Smooth muscle cell (in vitro differentiated cells): ENCODE measurements around the gene VEGFA. TPM values are rescaled to one million over a fixed set of nuclear protein-coding genes. Genes with fewer than 3 reads are reported as not detected.

Experiments used
- DNase-seq: peaks from one replicate; lab custom pipeline; 2025; ENCODE audit not compliant: unreplicated experiment; lab: John Stamatoyannopoulos, UW
- H2AFZ ChIP-seq: fragments of 200-600 bp; sonication (generic); 2 replicates; pipeline ENCODE4 v1.6.0; 2016; ENCODE audit warnings: antibody characterized with exemption, low read depth, mild to moderate bottlenecking
- H3F3A ChIP-seq: fragments of 200-600 bp; sonication (generic); 2 replicates; pipeline ENCODE4 v1.6.0; 2017; ENCODE audit warnings: antibody characterized with exemption, low read depth
- H3K27ac ChIP-seq: fragments of 200-600 bp; sonication (generic); 2 replicates; pipeline ENCODE4 v1.5.1; 2016; ENCODE audit warnings: low read depth, mild to moderate bottlenecking
- H3K27me3 ChIP-seq: fragments of 200-600 bp; sonication (generic); 2 replicates; pipeline ENCODE4 v1.6.1; 2016; ENCODE audit warnings: low read depth, mild to moderate bottlenecking
- H3K36me3 ChIP-seq: fragments of 200-600 bp; sonication (generic); 2 replicates; pipeline ENCODE4 v1.5.1; 2016; ENCODE audit warnings: low read depth
- H3K4me1 ChIP-seq: fragments of 200-600 bp; sonication (generic); 2 replicates; pipeline ENCODE4 v1.5.1; 2016; ENCODE audit warnings: low read depth
- H3K4me2 ChIP-seq: fragments of 200-600 bp; sonication (generic); 2 replicates; pipeline ENCODE4 v1.6.0; 2016; ENCODE audit warnings: mild to moderate bottlenecking
- H3K4me3 ChIP-seq: fragments of 200-600 bp; sonication (generic); 2 replicates; pipeline ENCODE4 v1.5.1; 2016; ENCODE audit warnings: mild to moderate bottlenecking
- H3K79me2 ChIP-seq: fragments of 200-600 bp; sonication (generic); 2 replicates; pipeline ENCODE4 v1.6.0; 2016; ENCODE audit warnings: low read depth, mild to moderate bottlenecking
- H3K9ac ChIP-seq: fragments of 200-600 bp; sonication (generic); 2 replicates; pipeline ENCODE4 v1.6.0; 2016; ENCODE audit warnings: low read depth
- H3K9me3 ChIP-seq: fragments of 200-600 bp; sonication (generic); replicated peaks from 2 replicates; pipeline ENCODE4 v1.5.1; 2016; ENCODE audit warnings: low read depth
- H4K20me1 ChIP-seq: fragments of 200-600 bp; sonication (generic); 2 replicates; pipeline ENCODE4 v1.6.0; 2016; ENCODE audit warnings: low read depth
- CTCF ChIP-seq: fragments of 200-600 bp; sonication (generic); IDR thresholded peaks from 2 replicates; pipeline ENCODE4 v1.5.1; 2017; ENCODE audit warnings: borderline replicate concordance, mild to moderate bottlenecking, antibody characterized with exemption; ENCODE audit not compliant: insufficient read depth, poor library complexity, severe bottlenecking
- WGBS: methylation state at CpG from one replicate; pipeline ENCODE4 v1.1.7; 2016; ENCODE audit warnings: low lambda C conversion rate; 5-methylcytosine and 5-hydroxymethylcytosine counted together
- polyA plus RNA-seq: library from polyadenylated mRNA; unstranded; fragments of >200 nt; fragmentation: Nextera tagmentation; extraction: Ambion mirVana; gene quantifications from 2 replicates; pipeline ENCODE4 v1.2.1, GENCODE V29; 2016
- total RNA-seq: library from RNA; depleted of rRNA; stranded (reverse); fragments of >200 nt; gene quantifications from 2 replicates; pipeline ENCODE4 v1.2.3, GENCODE V29; 2014

VEGFA gene
- total and polyA plus RNA-seq, 2 experiments from 2014 or later, result 116 to 136 TPM

GRCh38 chr6:43819958-43820357, 49.9 kb downstream of the VEGFA start:
- Histone ChIP-seq H2AFZ (no peak overlapping the region), H3K36me3 (no peaks in the 10 kb centered on the region), H3K4me3 (no peak overlapping the region), H3F3A (no peaks in the 10 kb centered on the region), H3K79me2 (no peaks in the 10 kb centered on the region), H3K4me1 (no peaks in the 10 kb centered on the region), H4K20me1 (no peaks in the 10 kb centered on the region), H3K27ac (no peak overlapping the region), H3K27me3 (no peaks in the 10 kb centered on the region), H3K4me2 (no peak overlapping the region), H3K9me3 (no peaks in the 10 kb centered on the region), H3K9ac (no peak overlapping the region)
- DNase-seq, result no peak
- 76% methylated on average over 5 of the region's 5 CpGs for WGBS
- no peak for TF ChIP-seq CTCF

GRCh38 chr6:43820486-43820885, 50.5 kb downstream of the VEGFA start:
- no peaks in the 10 kb centered on the region for H4K20me1 ChIP-seq
- TF ChIP-seq CTCF, result no peak
- no peak overlapping the region for H3K9ac ChIP-seq
- no peak overlapping the region for H3K27ac ChIP-seq
- H3K9me3 ChIP-seq, result no peaks in the 10 kb centered on the region
- H3K27me3 ChIP-seq, result no peaks in the 10 kb centered on the region
- DNase-seq, result no peak
- H2AFZ ChIP-seq, result no peak overlapping the region
- no peaks in the 10 kb centered on the region for H3K79me2 ChIP-seq
- 94% methylated on average over 6 of the region's 6 CpGs for WGBS
- no peaks in the 10 kb centered on the region for H3K36me3 ChIP-seq
- H3K4me2 ChIP-seq, result no peak overlapping the region
- no peaks in the 10 kb centered on the region for H3K4me1 ChIP-seq
- no peak overlapping the region for H3K4me3 ChIP-seq
- no peaks in the 10 kb centered on the region for H3F3A ChIP-seq

GRCh38 chr6:43821101-43821886, 51.3 kb downstream of the VEGFA start:
- Histone ChIP-seq H2AFZ (no peak overlapping the region), H3F3A (no peaks in the 10 kb centered on the region), H3K9me3 (no peaks in the 10 kb centered on the region), H4K20me1 (no peaks in the 10 kb centered on the region), H3K4me2 (no peak overlapping the region), H3K9ac (no peak overlapping the region), H3K27me3 (no peaks in the 10 kb centered on the region), H3K79me2 (no peaks in the 10 kb centered on the region), H3K36me3 (no peaks in the 10 kb centered on the region), H3K4me1 (no peaks in the 10 kb centered on the region), H3K4me3 (no peak overlapping the region), H3K27ac (no peak overlapping the region)
- no peak for TF ChIP-seq CTCF
- 69% methylated on average over 4 of the region's 4 CpGs for WGBS
- DNase-seq, result no peak

- Histone ChIP-seq H3K9me3 (no peaks in the 10 kb centered on the region), H3K9ac (no peak overlapping the region), H3K27me3 (no peaks in the 10 kb centered on the region), H3K4me2 (no peak overlapping the region), H3F3A (no peaks in the 10 kb centered on the region), H2AFZ (no peak overlapping the region), H3K4me3 (no peak overlapping the region), H3K27ac (no peak overlapping the region), H3K36me3 (no peaks in the 10 kb centered on the region), H3K79me2 (no peaks in the 10 kb centered on the region), H4K20me1 (no peaks in the 10 kb centered on the region), H3K4me1 (no peaks in the 10 kb centered on the region)
- TF ChIP-seq CTCF, result no peak
- DNase-seq, result no peak
- 95% methylated on average over 9 of the region's 9 CpGs for WGBS
Measured at GRCh38 chr6:43823390-43823789, 53.4 kb downstream of the VEGFA start.
